Fibroblast of gingiva (primary cell): ENCODE data around the gene ATP5ME.
"Not testable (repeated sequence)": the region's sequence is repeated elsewhere in the genome, so short reads cannot be mapped to it uniquely, and the experiment has no call there.

ENCODE experiments used
- DNase-seq: peaks from one replicate; pipeline ENCODE4 v3.0.0-alpha.2; 2011; ENCODE audit warnings: low read depth

The ATP5ME gene

GRCh38 chr4:654503-654845 lies 19.6 kb downstream of the ATP5ME start:
- DNase-seq: no peak

GRCh38 chr4:653831-654502 lies 20.1 kb downstream of the ATP5ME start:
- DNase-seq: no peak

- no peak for DNase-seq
Measured at GRCh38 chr4:653080-653821, 20.8 kb downstream of the ATP5ME start.

GRCh38 chr4:651884-652642 lies 22.0 kb downstream of the ATP5ME start:
- DNase-seq: no peak

GRCh38 chr4:650951-651883 lies 22.9 kb downstream of the ATP5ME start:
- DNase-seq: no peak

- no peak for DNase-seq
Measured at GRCh38 chr4:650461-650860, 23.6 kb downstream of the ATP5ME start.

- DNase-seq: no peak
Measured at GRCh38 chr4:649751-650310, 24.2 kb downstream of the ATP5ME start.

GRCh38 chr4:649293-649625 lies 24.8 kb downstream of the ATP5ME start:
- DNase-seq: no peak

GRCh38 chr4:648579-649292 lies 25.3 kb downstream of the ATP5ME start:
- no peak for DNase-seq

GRCh38 chr4:647481-647880 lies 26.6 kb downstream of the ATP5ME start:
- no peak for DNase-seq

- no peak for DNase-seq
Measured at GRCh38 chr4:646460-646859, 27.6 kb downstream of the ATP5ME start.

GRCh38 chr4:642366-642765 lies 31.7 kb downstream of the ATP5ME start:
- DNase-seq: not testable (repeated sequence)

- no peak for DNase-seq
Measured at GRCh38 chr4:637536-638280, 36.4 kb downstream of the ATP5ME start.

- DNase-seq: no peak
Measured at GRCh38 chr4:636628-637159, 37.4 kb downstream of the ATP5ME start.

- no peak for DNase-seq
Measured at GRCh38 chr4:635851-636627, 38.0 kb downstream of the ATP5ME start.

- DNase-seq: not testable (repeated sequence)
Measured at GRCh38 chr4:635066-635835, 38.8 kb downstream of the ATP5ME start.

GRCh38 chr4:634599-634985 lies 39.5 kb downstream of the ATP5ME start:
- no peak for DNase-seq

- no peak for DNase-seq
Measured at GRCh38 chr4:633976-634598, 40.0 kb downstream of the ATP5ME start.
